ENCODE measurements around the gene SORBS1.

Gene SORBS1

GRCh38 chr10:95437669-95438068 lies 123.5 kb downstream of the SORBS1 start:
- H3K9me3 Mint-ChIP-seq: no peaks in the 10 kb centered on the region
- DNase-seq (no peak), ATAC-seq (replicated peaks) (no peak)
- H3K36me3 Mint-ChIP-seq: no peaks in the 10 kb centered on the region
- no peaks in the 10 kb centered on the region for H3K4me1 Mint-ChIP-seq
- no peaks in the 10 kb centered on the region for H3K27me3 Mint-ChIP-seq
- H3K4me3 Mint-ChIP-seq: no peak overlapping the region
- no peak overlapping the region for H3K27ac Mint-ChIP-seq

- Mint-ChIP-seq H3K4me3 (no peak overlapping the region), H3K27ac (no peak overlapping the region), H3K4me1 (peaks cover 0 to 2% of the 10 kb centered on the region in 2 donors), H3K9me3 (no peaks in the 10 kb centered on the region), H3K27me3 (peaks cover 0 to 3% of the 10 kb centered on the region in 2 donors), H3K36me3 (no peaks in the 10 kb centered on the region)
- ATAC-seq (replicated peaks) (no peak), DNase-seq (no peak)
Measured at GRCh38 chr10:95435548-95436279, 125.5 kb downstream of the SORBS1 start.

GRCh38 chr10:95434583-95434982 lies 126.6 kb downstream of the SORBS1 start:
- H3K27ac Mint-ChIP-seq: peak overlapping the region; percentile 15
- no peaks in the 10 kb centered on the region for H3K36me3 Mint-ChIP-seq
- H3K9me3 Mint-ChIP-seq: no peaks in the 10 kb centered on the region
- no peak for DNase-seq
- H3K4me3 Mint-ChIP-seq: no peak overlapping the region
- no peak for ATAC-seq (replicated peaks)
- H3K4me1 Mint-ChIP-seq: peaks cover 0 to 2% of the 10 kb centered on the region in 2 donors
- H3K27me3 Mint-ChIP-seq: peaks cover 0 to 3% of the 10 kb centered on the region in 2 donors

- no peaks in the 10 kb centered on the region for H3K9me3 Mint-ChIP-seq
- H3K27ac Mint-ChIP-seq: no peak overlapping the region
- DNase-seq (no peak), ATAC-seq (replicated peaks) (peak; percentile 26 to 28)
- peaks cover 0 to 2% of the 10 kb centered on the region in 2 donors for H3K4me1 Mint-ChIP-seq
- peaks cover 0 to 3% of the 10 kb centered on the region in 2 donors for H3K27me3 Mint-ChIP-seq
- H3K4me3 Mint-ChIP-seq: no peak overlapping the region
- no peaks in the 10 kb centered on the region for H3K36me3 Mint-ChIP-seq
Measured at GRCh38 chr10:95431900-95432342, 129.2 kb downstream of the SORBS1 start.

GRCh38 chr10:95430231-95430951 lies 130.8 kb downstream of the SORBS1 start:
- ATAC-seq (replicated peaks) (peak; percentile 91 to 96), DNase-seq (peak; percentile 25)
- no peak overlapping the region for H3K4me3 Mint-ChIP-seq
- H3K27me3 Mint-ChIP-seq: peaks cover 3 to 4% of the 10 kb centered on the region in 2 donors
- no peaks in the 10 kb centered on the region for H3K9me3 Mint-ChIP-seq
- no peak overlapping the region for H3K27ac Mint-ChIP-seq
- H3K4me1 Mint-ChIP-seq: peaks cover 0 to 2% of the 10 kb centered on the region in 2 donors
- no peaks in the 10 kb centered on the region for H3K36me3 Mint-ChIP-seq

- H3K36me3 Mint-ChIP-seq: no peaks in the 10 kb centered on the region
- H3K27me3 Mint-ChIP-seq: peaks cover 3 to 4% of the 10 kb centered on the region in 2 donors
- no peak overlapping the region for H3K4me3 Mint-ChIP-seq
- H3K27ac Mint-ChIP-seq: no peak overlapping the region
- no peaks in the 10 kb centered on the region for H3K9me3 Mint-ChIP-seq
- DNase-seq: no peak
- ATAC-seq (replicated peaks): no peak
- peaks cover 0 to 2% of the 10 kb centered on the region in 2 donors for H3K4me1 Mint-ChIP-seq
Measured at GRCh38 chr10:95429639-95430038, 131.5 kb downstream of the SORBS1 start.

GRCh38 chr10:95428701-95429100 lies 132.5 kb downstream of the SORBS1 start:
- Mint-ChIP-seq H3K4me1 (peaks cover 0 to 2% of the 10 kb centered on the region in 2 donors), H3K27ac (no peak overlapping the region), H3K27me3 (peaks cover 3 to 4% of the 10 kb centered on the region in 2 donors), H3K9me3 (no peaks in the 10 kb centered on the region), H3K4me3 (no peak overlapping the region), H3K36me3 (no peaks in the 10 kb centered on the region)
- DNase-seq: no peak
- no peak for ATAC-seq (replicated peaks)

GRCh38 chr10:95426482-95426881 lies 134.7 kb downstream of the SORBS1 start:
- peaks cover 0 to 2% of the 10 kb centered on the region in 2 donors for H3K4me1 Mint-ChIP-seq
- no peak overlapping the region for H3K4me3 Mint-ChIP-seq

GRCh38 chr10:95425592-95426465 lies 135.3 kb downstream of the SORBS1 start:
- no peak overlapping the region for H3K27ac Mint-ChIP-seq

More at GRCh38 chr10:95426482-95426881, 134.7 kb downstream of the SORBS1 start:
- Mint-ChIP-seq H3K36me3 (no peaks in the 10 kb centered on the region), H3K27ac (no peak overlapping the region), H3K27me3 (peaks cover 0 to 4% of the 10 kb centered on the region in 2 donors), H3K9me3 (no peaks in the 10 kb centered on the region)
- no peak for ATAC-seq (replicated peaks)
- no peak for DNase-seq

GRCh38 chr10:95423164-95424005 lies 137.8 kb downstream of the SORBS1 start:
- Mint-ChIP-seq H3K4me3 (no peak overlapping the region), H3K36me3 (no peaks in the 10 kb centered on the region), H3K27me3 (peaks cover 0 to 4% of the 10 kb centered on the region in 2 donors), H3K27ac (no peak overlapping the region), H3K9me3 (no peaks in the 10 kb centered on the region), H3K4me1 (no peaks in the 10 kb centered on the region)
- DNase-seq: no peak
- peak; percentile 31 to 56 for ATAC-seq (replicated peaks)

More at GRCh38 chr10:95425592-95426465, 135.3 kb downstream of the SORBS1 start:
- H3K27me3 Mint-ChIP-seq: peaks cover 0 to 4% of the 10 kb centered on the region in 2 donors
- no peaks in the 10 kb centered on the region for H3K9me3 Mint-ChIP-seq
- DNase-seq (no peak), ATAC-seq (replicated peaks) (no peak)
- no peaks in the 10 kb centered on the region for H3K36me3 Mint-ChIP-seq
- no peaks in the 10 kb centered on the region for H3K4me1 Mint-ChIP-seq
- H3K4me3 Mint-ChIP-seq: no peak overlapping the region

- peaks cover 0 to 4% of the 10 kb centered on the region in 2 donors for H3K27me3 Mint-ChIP-seq
- no peaks in the 10 kb centered on the region for H3K36me3 Mint-ChIP-seq
- ATAC-seq (replicated peaks) (no peak), DNase-seq (no peak)
- H3K4me3 Mint-ChIP-seq: no peak overlapping the region
- no peaks in the 10 kb centered on the region for H3K9me3 Mint-ChIP-seq
- no peaks in the 10 kb centered on the region for H3K4me1 Mint-ChIP-seq
- no peak overlapping the region for H3K27ac Mint-ChIP-seq
Measured at GRCh38 chr10:95422233-95422632, 138.9 kb downstream of the SORBS1 start.

- DNase-seq (no peak), ATAC-seq (replicated peaks) (no peak)
- Mint-ChIP-seq H3K27me3 (peaks cover 0 to 3% of the 10 kb centered on the region in 2 donors), H3K9me3 (no peaks in the 10 kb centered on the region), H3K36me3 (no peaks in the 10 kb centered on the region), H3K27ac (no peak overlapping the region), H3K4me3 (no peak overlapping the region), H3K4me1 (no peaks in the 10 kb centered on the region)
Measured at GRCh38 chr10:95421782-95422181, 139.4 kb downstream of the SORBS1 start.

GRCh38 chr10:95419399-95419798 lies 141.8 kb downstream of the SORBS1 start:
- no peaks in the 10 kb centered on the region for H3K27me3 Mint-ChIP-seq
- DNase-seq (no peak), ATAC-seq (replicated peaks) (no peak)
- no peak overlapping the region for H3K27ac Mint-ChIP-seq
- no peaks in the 10 kb centered on the region for H3K9me3 Mint-ChIP-seq
- no peaks in the 10 kb centered on the region for H3K4me1 Mint-ChIP-seq
- H3K4me3 Mint-ChIP-seq: no peak overlapping the region
- H3K36me3 Mint-ChIP-seq: no peaks in the 10 kb centered on the region

Data from stimulated activated naive B cell treated with anti-CD40 and anti-IgM and Interleukin-4, amounts not matched to agents 10 μg/mL and 1 μg/mL and 100 μg/mL, for 72 hours (primary cell).